HG02571 (cell line): ENCODE results near the gene PSME3IP1.

Source experiments
- ATAC-seq: cut with Tn5 transposase; IDR thresholded peaks from one replicate; pipeline ENCODE4 v1.9.1; 2021; ENCODE audit warnings: mild to moderate bottlenecking, moderate library complexity; ENCODE audit not compliant: unreplicated experiment

PSME3IP1 gene

GRCh38 chr16:57169327-57169726, 16.5 kb downstream of the PSME3IP1 start:
- ATAC-seq = no peak

GRCh38 chr16:57167953-57168352, 17.9 kb downstream of the PSME3IP1 start:
- ATAC-seq = no peak

- ATAC-seq = no peak
These were observed 18.3 kb downstream of the PSME3IP1 start for GRCh38 chr16:57167538-57167937.

DNA sequence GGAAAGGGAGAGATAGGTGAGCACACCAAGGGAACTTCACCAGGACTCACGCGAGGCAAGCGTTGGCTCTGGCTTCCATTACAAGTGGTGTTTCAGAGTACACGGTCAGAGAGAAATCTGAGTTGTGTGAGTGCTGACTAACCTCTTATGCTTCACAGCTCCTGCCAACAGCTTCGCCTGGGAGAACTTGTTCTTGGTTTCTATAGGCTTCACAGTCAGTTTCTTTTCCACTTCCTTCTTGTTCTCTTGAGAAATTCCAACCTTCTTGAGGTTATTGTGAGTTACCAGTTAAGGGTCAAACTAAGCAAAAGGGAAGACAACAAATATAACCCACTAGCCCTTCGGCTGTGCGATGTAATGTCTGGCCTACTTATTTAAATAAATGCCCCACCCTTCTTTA, 18.9 kb downstream of the PSME3IP1 start:
- ATAC-seq = no peak

DNA sequence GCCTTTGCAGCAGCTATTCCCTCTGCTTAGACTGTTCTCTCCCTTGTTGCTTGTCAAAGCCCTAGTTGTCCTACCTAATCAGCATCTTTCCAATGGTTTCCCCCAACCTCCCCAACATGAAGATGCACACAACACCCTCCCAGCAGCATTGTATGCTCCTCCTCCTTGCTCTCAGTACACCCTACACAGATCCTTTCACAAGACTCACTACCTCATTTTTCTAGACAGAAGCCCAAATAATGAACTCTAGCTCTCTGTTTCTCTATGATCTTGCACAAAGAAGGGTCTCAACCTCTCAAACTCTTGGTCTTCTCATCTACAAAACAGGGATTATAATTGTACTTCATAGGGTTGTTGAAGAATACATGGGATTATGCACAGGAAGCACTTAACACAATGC, 19.4 kb downstream of the PSME3IP1 start:
- no peak for ATAC-seq

- no peak for ATAC-seq
These were observed 19.9 kb downstream of the PSME3IP1 start for GRCh38 chr16:57165938-57166337.

DNA sequence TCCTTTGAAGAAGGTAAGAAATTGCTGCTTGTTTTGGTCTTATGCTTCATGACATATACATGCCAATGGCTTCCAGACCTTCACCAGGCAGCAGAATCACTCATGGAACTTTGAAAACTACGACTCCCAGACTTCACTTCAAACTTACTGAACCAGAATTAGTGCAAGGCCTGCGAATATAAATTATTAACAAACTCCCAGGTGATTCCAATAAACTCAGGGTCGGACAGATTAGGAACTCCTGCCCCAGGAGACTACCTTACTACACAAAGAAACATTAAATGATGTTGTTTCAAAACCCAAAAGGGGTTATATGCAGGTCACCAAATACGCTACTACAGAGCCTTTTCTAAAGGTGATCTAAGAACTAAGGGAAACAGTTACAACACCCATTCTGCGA, 20.4 kb downstream of the PSME3IP1 start:
- no peak for ATAC-seq

DNA sequence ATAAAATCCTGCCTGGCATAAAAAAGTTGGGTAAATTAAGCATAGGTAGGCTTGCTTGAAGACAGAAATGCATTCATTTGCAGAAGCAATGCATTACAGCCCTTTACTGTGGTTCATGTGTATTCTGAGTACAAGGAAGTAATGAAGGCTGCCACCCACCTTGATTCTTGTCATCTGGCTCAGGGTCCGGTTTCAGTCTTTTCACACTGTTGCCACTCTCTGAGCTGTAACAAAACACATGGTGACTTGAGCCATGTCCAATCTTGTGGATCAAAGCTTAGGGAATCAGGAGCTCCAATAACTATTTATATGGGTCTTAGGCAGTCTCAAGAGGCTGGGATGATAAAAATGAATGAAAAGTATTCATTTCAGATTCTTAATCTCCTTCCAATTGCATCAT, 22.0 kb downstream of the PSME3IP1 start:
- no peak for ATAC-seq

GRCh38 chr16:57159447-57159846, 26.4 kb downstream of the PSME3IP1 start:
- no peak for ATAC-seq

GRCh38 chr16:57157533-57157932, 28.3 kb downstream of the PSME3IP1 start:
- ATAC-seq = no peak

DNA sequence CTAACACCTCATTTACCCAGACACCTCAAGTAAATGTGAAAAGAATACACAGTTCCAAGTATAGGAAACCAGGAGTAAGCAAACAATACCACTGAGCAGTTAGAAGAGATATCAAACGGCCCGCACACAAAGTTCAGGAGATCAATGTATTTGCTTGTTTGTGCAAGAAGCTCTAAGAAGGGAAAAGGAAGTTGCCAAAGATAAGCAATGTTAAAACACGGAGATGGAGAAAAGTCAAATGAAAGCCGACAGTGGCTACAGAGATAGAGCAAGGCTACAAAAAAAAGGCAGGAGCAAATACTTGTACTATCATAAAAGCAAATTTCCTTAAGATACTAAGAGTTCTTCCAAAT, 29.5 kb downstream of the PSME3IP1 start:
- ATAC-seq = no peak

DNA sequence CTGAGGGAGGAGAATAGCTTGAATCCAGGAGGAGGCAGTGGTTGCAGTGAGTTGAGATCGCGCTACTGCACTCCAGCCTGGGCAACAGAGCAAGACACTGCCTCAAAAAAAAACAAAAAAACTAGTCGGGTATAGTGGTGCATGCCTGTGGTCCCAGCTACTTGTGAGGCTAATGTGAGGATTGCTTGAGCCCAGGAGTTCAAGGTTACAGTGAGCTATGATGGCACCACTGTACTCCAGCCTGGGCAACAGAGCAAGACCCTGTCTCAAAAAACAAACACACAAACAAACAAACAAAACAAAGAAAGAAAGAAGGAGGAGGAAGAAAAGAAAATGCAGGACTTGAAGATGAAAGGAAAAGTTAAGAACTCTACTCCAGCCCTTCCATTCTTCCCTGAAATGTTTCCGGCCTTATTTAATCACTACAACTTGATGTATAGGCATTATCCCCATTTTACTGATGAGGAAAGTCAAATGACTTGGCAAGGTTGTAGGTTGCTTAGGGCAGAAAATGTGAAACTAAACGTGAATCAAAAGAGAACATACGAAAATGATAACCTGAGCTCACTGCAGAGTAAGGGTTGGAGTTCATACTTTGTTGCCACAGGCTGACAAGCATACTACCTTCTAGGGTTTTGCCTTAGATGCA, 30.0 kb downstream of the PSME3IP1 start:
- no peak for ATAC-seq

GRCh38 chr16:57153841-57154240, 32.0 kb downstream of the PSME3IP1 start:
- ATAC-seq = no peak

DNA sequence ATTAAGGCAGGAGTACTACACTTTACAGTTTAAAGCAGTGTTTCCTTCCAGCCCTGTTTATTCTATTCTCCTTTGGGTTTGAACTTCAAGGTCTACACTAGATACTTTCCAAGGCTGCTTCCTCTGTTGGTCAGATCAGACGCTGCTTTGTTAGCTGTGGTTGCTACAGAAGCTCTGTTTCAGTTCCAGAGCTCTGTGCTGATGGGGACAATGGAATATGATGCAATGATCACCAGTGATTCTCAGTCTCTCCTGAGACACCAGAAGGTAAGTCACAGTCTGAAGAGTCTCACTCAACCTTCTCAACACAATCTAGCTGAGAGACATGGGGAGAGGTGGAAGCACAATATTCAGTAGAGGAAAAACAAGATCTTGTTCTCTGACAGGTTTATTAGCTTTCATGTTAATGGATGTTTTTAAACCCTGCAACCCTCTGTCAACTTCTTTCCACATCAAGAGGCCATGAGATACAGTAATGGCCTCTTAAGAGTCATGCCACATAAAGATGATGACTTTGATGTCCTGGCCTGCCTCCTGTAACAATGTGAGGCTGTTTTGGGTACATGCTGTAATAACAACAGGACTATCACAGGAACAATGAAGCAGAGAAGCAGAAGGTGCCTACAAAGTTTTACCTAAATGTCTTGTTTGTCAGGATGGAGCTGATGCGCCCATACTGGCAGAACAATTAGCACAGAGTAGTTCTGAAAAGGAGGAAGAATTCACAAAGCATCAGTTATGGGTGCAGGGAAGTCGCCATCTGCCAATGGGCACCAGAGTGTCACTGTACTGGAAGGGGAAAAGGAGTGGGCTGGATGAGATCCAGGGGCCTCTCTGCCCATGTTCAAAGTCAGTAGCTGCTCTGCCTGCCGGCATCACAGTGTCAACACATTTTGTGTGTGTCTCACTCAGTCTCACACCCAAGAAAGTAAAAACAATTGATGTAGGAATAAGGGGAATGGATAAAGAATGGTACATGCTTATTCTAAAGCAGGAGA, 33.4 kb downstream of the PSME3IP1 start:
- no peak for ATAC-seq

DNA sequence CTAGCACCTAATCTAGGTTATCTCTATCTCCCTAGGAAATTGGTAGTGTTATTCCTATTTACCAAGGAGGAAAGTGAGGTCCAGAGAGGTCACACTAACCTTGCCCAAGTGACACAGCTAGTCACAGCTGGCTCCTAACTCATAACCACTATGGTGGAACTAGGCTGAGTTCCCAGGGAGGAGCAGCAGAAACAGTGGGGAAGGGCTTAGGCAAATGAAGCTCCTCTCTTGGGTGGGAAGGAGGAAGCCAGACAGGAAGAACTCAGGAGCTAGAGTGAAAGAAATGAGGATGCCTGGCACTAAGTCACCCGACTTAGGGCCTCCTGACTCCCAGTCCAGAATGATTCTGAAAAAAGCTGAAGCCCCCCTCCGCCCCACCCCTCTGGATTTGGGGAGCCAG, 34.5 kb downstream of the PSME3IP1 start:
- no peak for ATAC-seq

DNA sequence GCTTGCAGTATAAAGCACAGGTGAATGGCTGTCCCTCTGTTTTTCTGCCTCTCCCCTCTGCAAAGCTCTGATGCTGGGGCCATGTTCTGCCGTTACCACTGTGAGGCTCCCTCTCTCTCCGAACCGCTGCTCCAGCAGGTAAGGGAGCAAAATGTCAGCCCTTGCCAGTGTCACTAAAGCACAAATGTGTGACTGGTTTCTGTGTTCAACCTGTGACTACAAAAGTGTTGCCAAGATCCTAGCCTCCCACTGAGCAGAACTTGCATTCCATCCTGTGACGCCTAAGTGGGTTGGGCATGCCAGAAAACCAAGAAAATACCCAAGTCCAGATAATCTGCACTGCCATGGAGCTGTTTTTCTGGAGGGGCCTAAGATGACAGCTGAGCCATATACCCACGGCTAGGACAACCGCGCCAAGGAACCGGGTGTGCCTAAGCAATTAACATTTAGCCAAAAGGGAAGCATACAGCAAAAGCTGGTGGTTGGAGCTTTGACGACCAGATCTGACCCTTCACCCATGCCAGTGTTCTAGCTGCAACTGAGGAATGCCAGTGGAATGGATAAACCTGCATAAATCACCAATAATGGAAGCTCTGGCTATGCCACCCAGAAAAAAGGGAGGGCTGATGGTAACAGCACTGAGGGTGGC, 35.0 kb downstream of the PSME3IP1 start:
- ATAC-seq = no peak

GRCh38 chr16:57149391-57149790, 36.4 kb downstream of the PSME3IP1 start:
- no peak for ATAC-seq

DNA sequence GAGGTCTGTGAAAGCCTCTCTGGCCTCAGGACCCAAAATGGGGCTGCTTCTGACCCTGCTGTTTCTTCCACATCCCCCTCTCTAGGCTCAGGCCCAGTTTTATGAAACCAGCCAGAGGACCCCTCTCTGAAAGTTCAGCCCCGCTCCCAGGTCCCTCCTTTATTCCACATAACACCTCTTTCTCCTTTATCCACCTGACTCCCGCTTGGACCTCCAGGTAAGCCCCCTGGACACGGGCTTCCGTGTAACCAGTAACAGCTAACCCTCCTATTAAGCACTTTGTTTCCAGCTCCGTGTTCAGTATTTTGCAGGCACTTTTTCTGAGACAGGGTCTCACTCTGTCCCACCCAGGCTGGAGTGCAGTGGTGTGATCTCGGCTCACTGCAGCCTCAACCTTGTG, 37.4 kb downstream of the PSME3IP1 start:
- ATAC-seq = no peak

- no peak for ATAC-seq
These were observed 38.2 kb downstream of the PSME3IP1 start for GRCh38 chr16:57147381-57148221.

DNA sequence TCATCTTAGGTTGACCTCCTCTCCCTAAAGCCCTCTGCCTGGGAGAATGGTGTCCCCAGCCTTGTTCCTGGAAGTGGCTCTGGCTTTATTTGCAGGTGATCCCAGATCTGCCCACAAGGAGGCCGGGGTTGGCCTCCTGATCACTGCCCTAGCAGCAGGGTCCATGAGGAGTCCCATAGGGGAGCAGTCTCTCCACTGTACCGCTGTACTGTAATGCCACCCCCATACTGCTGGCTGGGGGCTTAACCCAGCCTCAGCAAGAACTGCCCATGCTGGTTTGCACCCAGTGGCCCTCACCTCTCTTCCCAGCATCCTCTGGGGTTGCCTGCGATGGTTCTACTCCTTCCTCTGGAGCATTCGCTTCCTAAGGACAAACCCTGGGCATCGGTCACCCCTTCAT, 39.1 kb downstream of the PSME3IP1 start:
- no peak for ATAC-seq
